ENCODE data around the gene EDAR. TPM values are rescaled to one million over a fixed set of nuclear protein-coding genes. Genes with fewer than 3 reads are reported as not detected.

Gene EDAR
- total and polyA plus RNA-seq, 2 of the 8 experiments (the other 6 are each of a cell fraction or from before 2014, with no cell fraction given) = not detected

- Histone ChIP-seq H3K14ac (ENCODE audit: insufficient read length) (no peak overlapping the region), H3K36me3 (ENCODE audit: control insufficient read depth in 2 of 4, insufficient read depth in 4 of 4, low read length in 3 of 4) (no peaks in the 10 kb centered on the region), H3K18ac (ENCODE audit: extremely low read depth, low read length) (no peak overlapping the region), H3K9me3 (ENCODE audit: insufficient read depth in 2 of 2, low read depth in 1 of 2, low read length in 1 of 2) (no peaks in the 10 kb centered on the region), H2BK120ac (replicated peaks; ENCODE audit: low read depth, low read length) (no peak overlapping the region), H3K9ac (replicated peaks in 1 of 4; ENCODE audit: extremely low read depth in 1 of 4, low read depth in 3 of 4, low read length in 3 of 4) (no peak overlapping the region), H3K4me2 (ENCODE audit: insufficient read depth in 1 of 2, low read depth in 2 of 2, low read length in 2 of 2) (no peak overlapping the region), H2BK12ac (ENCODE audit: low read depth, low read length) (no peak overlapping the region), H3K4ac (replicated peaks; ENCODE audit: insufficient read length, low read depth, low read length) (no peak overlapping the region), H3K27me3 (replicated peaks in 1 of 4; ENCODE audit: control insufficient read depth in 3 of 4, extremely low read depth in 1 of 4, insufficient read depth in 3 of 4, low read length in 3 of 4) (no peaks in the 10 kb centered on the region), H3K79me2 (ENCODE audit: control insufficient read depth in 1 of 2, insufficient read depth in 2 of 2, low read length in 2 of 2) (no peaks in the 10 kb centered on the region), H4K20me1 (replicated peaks in 1 of 2; ENCODE audit: control insufficient read depth in 1 of 2, insufficient read depth in 2 of 2, low read length in 2 of 2) (no peaks in the 10 kb centered on the region), H2AK5ac (ENCODE audit: low read depth, low read length) (no peak overlapping the region), H2BK15ac (ENCODE audit: low read length) (no peak overlapping the region), H3K4me1 (replicated peaks in 1 of 4; ENCODE audit: control insufficient read depth in 3 of 4, insufficient read depth in 4 of 4, low read length in 3 of 4) (peaks cover 0 to 7% (median 0%) of the 10 kb centered on the region in 4 experiments; a peak in 3 of 7 replicates), H2BK20ac (ENCODE audit: low read length) (no peak overlapping the region), H3K4me3 (ENCODE audit: extremely low read depth in 1 of 4, insufficient read depth in 2 of 4, low read depth in 3 of 4, low read length in 4 of 4) (no peak overlapping the region), H4K91ac (replicated peaks; ENCODE audit: insufficient read length, low read length) (no peak overlapping the region), H3K23me2 (ENCODE audit: low read depth, low read length) (no peaks in the 10 kb centered on the region), H3K23ac (ENCODE audit: insufficient read length) (no peak overlapping the region), H3K56ac (replicated peaks; ENCODE audit: insufficient read length, low read depth, low read length) (no peak overlapping the region), H2BK5ac (ENCODE audit: low read depth, low read length) (no peak overlapping the region), H3K27ac (ENCODE audit: low read depth, low read length) (no peak overlapping the region), H4K5ac (ENCODE audit: insufficient read length, low read depth, low read length) (no peak overlapping the region), H2AFZ (ENCODE audit: low read length) (no peak overlapping the region), H3K79me1 (ENCODE audit: low read depth, low read length) (no peaks in the 10 kb centered on the region), H4K8ac (ENCODE audit: extremely low read depth, insufficient read depth, low read length) (no peak overlapping the region)
- POLR2A ChIA-PET (ENCODE audit: partially characterized antibody) = no interaction called here
- no peak for DNase-seq (ENCODE audit: low read depth in 1 of 2, low spot score in 2 of 2)
- no peak for TF ChIP-seq CHD1 (IDR thresholded peaks at IDR 0.05; ENCODE audit: low read depth, low read length)
- TF ChIP-seq ZNF274 (IDR thresholded peaks at IDR 0.05; ENCODE audit: borderline replicate concordance, extremely low read depth, low read length) = no peak
- no peak for TF ChIP-seq YY1 (IDR thresholded peaks at IDR 0.05; ENCODE audit: low read depth, low read length)
- TF ChIP-seq GABPA (IDR thresholded peaks at IDR 0.05; ENCODE audit: borderline replicate concordance, insufficient read depth, low read length) = no peak
- TF ChIP-seq EZH2 (IDR thresholded peaks at IDR 0.05; ENCODE audit: low read depth, low read length, severe bottlenecking) = no peak
- TF ChIP-seq SRF (IDR thresholded peaks at IDR 0.05; ENCODE audit: low read depth, low read length) = no peak
- TF ChIP-seq HDAC2 (IDR thresholded peaks at IDR 0.05; ENCODE audit: borderline replicate concordance in 1 of 2, low read depth in 2 of 2, low read length in 2 of 2) = no peak
- TF ChIP-seq TCF12 (IDR thresholded peaks at IDR 0.05; ENCODE audit: low read depth, low read length) = no peak
- no peak for TF ChIP-seq FOSL1 (IDR thresholded peaks at IDR 0.05; ENCODE audit: insufficient read depth, low read depth, low read length)
- TF ChIP-seq BRCA1 (IDR thresholded peaks at IDR 0.05; ENCODE audit: low read depth, low read length) = no peak
- no peak for FAIRE-seq
- CTCF ChIA-PET (ENCODE audit: partially characterized antibody) = interaction anchor here (0.7 kb wide), 1 partner anchor 62 kb away, joined by 3 read pairs; no protein-coding TSS in a partner anchor
- 84% methylated on average over 2 of the region's 2 CpGs; no CpG with 5 or more reads in 1 of the 2 experiments for WGBS, 2 experiments (ENCODE audit: extremely low coverage in 1 of 2, insufficient coverage in 1 of 2, insufficient read length in 1 of 2, insufficient replicate concordance in 2 of 2, low coverage in 1 of 2, low lambda C conversion rate in 2 of 2, missing lambda C conversion rate in 1 of 2)
These were observed 32.6 kb downstream of the EDAR start for GRCh38 chr2:108956375-108956774.

All from H1 (cell line).